ENCODE data around the gene KHDC1.
"Not testable (repeated sequence)": the region's sequence is repeated elsewhere in the genome, so short reads cannot be mapped to it uniquely, and the experiment has no call there.

The KHDC1 gene

DNA sequence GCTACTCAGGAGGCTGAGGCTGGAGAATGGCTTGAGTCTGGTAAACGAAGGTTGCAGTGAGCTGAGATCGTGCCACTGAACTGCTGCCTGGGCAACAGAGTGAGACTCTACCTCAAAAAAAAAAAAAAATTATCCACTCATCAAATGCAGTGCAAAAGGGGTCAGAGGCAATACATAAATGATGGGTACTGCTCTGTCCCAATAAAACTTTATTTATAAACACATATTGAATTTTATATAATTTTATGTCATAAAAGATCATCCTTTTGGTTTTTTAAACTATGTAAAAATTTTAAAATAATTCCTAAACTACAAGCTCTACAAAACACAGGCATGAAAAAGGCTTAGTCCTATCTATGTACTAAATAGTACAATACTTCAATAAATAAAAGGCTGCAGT lies 10.3 kb downstream of the KHDC1 start:
- no peak overlapping the region for H3K9ac ChIP-seq
- no peaks in the 10 kb centered on the region for H4K20me1 ChIP-seq
- H3K36me3 ChIP-seq: no peaks in the 10 kb centered on the region
- TF ChIP-seq Cebpa-rat (IDR thresholded peaks at IDR 0.05): no peak
- no peak overlapping the region for H3K4me3 ChIP-seq
- H3K9me3 ChIP-seq: no peaks in the 10 kb centered on the region
- H3K4me2 ChIP-seq: no peak overlapping the region
- H3K27me3 ChIP-seq: no peaks in the 10 kb centered on the region
- no peak overlapping the region for H3K27ac ChIP-seq
- no peaks in the 10 kb centered on the region for H3K4me1 ChIP-seq

DNA sequence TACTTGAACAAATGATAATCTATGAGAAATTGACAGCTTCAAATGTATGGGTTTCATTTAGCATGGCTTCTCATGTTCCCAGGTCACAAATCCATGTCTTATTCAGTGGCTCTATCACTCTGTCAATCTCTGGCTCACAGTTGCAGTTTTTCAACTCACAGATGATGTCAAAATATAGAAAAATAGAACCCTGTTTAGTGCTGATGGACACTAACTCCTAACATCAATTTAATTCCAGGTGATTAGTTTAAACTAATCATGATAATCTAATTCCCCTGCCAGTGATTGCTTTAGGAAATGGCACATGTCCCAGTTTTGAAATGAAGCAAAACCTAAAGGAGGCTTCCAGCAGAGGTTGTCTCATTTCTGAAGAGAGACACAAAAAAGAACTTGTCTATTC lies 13.0 kb downstream of the KHDC1 start:
- H3K27me3 ChIP-seq: no peaks in the 10 kb centered on the region
- H3K4me2 ChIP-seq: no peak overlapping the region
- no peak overlapping the region for H3K9ac ChIP-seq
- H3K27ac ChIP-seq: no peak overlapping the region
- no peak for TF ChIP-seq Cebpa-rat (IDR thresholded peaks at IDR 0.05)
- H3K36me3 ChIP-seq: no peaks in the 10 kb centered on the region
- H3K9me3 ChIP-seq: no peaks in the 10 kb centered on the region
- no peaks in the 10 kb centered on the region for H4K20me1 ChIP-seq
- H3K4me1 ChIP-seq: no peaks in the 10 kb centered on the region
- no peak overlapping the region for H3K4me3 ChIP-seq

- H3K27ac ChIP-seq: no peak overlapping the region
- no peaks in the 10 kb centered on the region for H3K27me3 ChIP-seq
- H3K9me3 ChIP-seq: no peaks in the 10 kb centered on the region
- no peak for TF ChIP-seq Cebpa-rat (IDR thresholded peaks at IDR 0.05)
- no peaks in the 10 kb centered on the region for H4K20me1 ChIP-seq
- no peak overlapping the region for H3K9ac ChIP-seq
- no peaks in the 10 kb centered on the region for H3K4me1 ChIP-seq
- no peak overlapping the region for H3K4me3 ChIP-seq
- no peaks in the 10 kb centered on the region for H3K36me3 ChIP-seq
- H3K4me2 ChIP-seq: no peak overlapping the region
Measured at GRCh38 chr6:73248192-73248903, 14.6 kb downstream of the KHDC1 start.

GRCh38 chr6:73242001-73242400 lies 21.0 kb downstream of the KHDC1 start:
- no peaks in the 10 kb centered on the region for H3K36me3 ChIP-seq
- H3K27ac ChIP-seq: no peak overlapping the region
- H3K9ac ChIP-seq: no peak overlapping the region
- TF ChIP-seq Cebpa-rat (IDR thresholded peaks at IDR 0.05): no peak
- H3K9me3 ChIP-seq: no peaks in the 10 kb centered on the region
- H3K27me3 ChIP-seq: no peaks in the 10 kb centered on the region
- no peak overlapping the region for H3K4me3 ChIP-seq
- no peak overlapping the region for H3K4me2 ChIP-seq
- H3K4me1 ChIP-seq: no peaks in the 10 kb centered on the region
- H4K20me1 ChIP-seq: no peaks in the 10 kb centered on the region

DNA sequence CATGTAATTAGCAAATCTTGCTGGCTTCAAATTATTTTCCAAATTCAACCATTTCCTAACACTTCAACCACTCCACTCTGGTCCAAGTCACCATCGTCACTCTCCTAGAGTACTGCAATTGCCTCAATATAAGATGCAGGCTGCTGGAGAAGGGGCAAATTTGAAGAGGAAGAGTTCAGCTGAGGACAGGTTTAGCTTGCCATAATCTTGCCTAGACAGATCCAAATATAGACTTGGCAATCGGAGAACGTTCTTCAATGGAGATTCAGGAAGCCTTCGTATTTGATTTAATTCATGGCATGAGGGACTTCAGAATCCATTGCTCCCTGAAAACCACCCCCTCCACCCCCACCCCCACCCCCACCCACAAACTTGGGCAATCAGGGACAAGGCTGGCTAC lies 22.3 kb downstream of the KHDC1 start:
- TF ChIP-seq Cebpa-rat (IDR thresholded peaks at IDR 0.05): no peak
- no peaks in the 10 kb centered on the region for H3K4me1 ChIP-seq
- no peak overlapping the region for H3K4me3 ChIP-seq
- H3K36me3 ChIP-seq: no peaks in the 10 kb centered on the region
- H3K27ac ChIP-seq: no peak overlapping the region
- H4K20me1 ChIP-seq: no peaks in the 10 kb centered on the region
- H3K9ac ChIP-seq: no peak overlapping the region
- H3K9me3 ChIP-seq: no peaks in the 10 kb centered on the region
- H3K27me3 ChIP-seq: no peaks in the 10 kb centered on the region
- no peak overlapping the region for H3K4me2 ChIP-seq

DNA sequence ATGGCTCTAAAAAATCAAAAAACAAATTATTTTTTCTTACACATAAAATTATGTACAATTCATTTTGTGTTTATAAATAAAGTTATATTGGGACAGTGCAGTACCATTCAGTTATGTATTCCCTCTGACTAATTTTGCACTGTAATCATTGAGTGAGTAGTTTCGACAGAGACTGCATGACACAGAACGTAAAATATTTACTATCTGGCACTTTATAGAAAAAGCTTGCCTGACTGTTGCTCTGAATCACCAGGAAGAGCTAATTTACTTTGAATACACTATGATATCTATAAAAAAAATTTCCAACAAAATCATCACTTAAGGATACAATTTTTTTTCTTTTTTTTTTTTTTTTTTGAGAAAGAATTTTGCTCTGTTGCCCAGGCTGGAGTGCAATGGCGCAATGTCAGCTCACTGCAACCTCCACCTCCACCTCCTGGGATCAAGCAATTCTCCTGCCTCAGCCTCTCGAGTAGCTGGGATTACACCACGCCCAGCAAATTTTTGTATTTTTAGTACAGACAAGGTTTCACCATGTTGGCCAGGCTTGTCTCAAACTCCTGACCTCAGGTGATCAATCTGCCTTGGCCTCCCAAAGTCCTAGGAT lies 26.7 kb downstream of the KHDC1 start:
- Histone ChIP-seq H3K36me3 (no peaks in the 10 kb centered on the region), H3K27me3 (no peaks in the 10 kb centered on the region), H4K20me1 (no peaks in the 10 kb centered on the region), H3K9ac (no peak overlapping the region), H3K4me1 (no peaks in the 10 kb centered on the region), H3K9me3 (no peaks in the 10 kb centered on the region), H3K27ac (no peak overlapping the region), H3K4me3 (no peak overlapping the region), H3K4me2 (no peak overlapping the region)
- TF ChIP-seq Cebpa-rat (IDR thresholded peaks at IDR 0.05): no peak

DNA sequence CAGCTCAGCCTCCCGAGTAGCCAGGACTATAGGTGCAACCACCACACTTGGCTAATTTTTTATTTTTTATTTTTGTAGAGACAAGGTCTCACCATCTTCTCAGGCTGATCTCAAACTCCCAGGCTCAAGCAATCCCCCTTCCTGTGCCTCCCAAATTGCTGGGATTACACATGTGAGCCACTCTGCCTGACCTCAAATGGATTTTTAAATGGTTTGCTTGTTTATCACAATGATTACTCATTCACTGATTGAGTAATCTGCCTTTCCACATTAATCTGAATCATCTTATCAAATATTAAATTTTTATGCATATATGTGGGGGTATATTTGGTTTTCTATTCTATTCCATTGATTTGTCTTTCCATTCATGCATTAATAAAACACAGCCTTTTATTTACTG lies 28.3 kb downstream of the KHDC1 start:
- no peak overlapping the region for H3K4me3 ChIP-seq

GRCh38 chr6:73233971-73234370 lies 29.0 kb downstream of the KHDC1 start:
- not testable (repeated sequence) for H3K4me3 ChIP-seq, H3K4me1 ChIP-seq, H3K27ac ChIP-seq, H3K27me3 ChIP-seq, H3K36me3 ChIP-seq, H3K4me2 ChIP-seq, H3K9ac ChIP-seq, H4K20me1 ChIP-seq, H3K9me3 ChIP-seq

More for the DNA sequence above, 28.3 kb downstream of the KHDC1 start:
- H3K27ac ChIP-seq: no peak overlapping the region
- H3K27me3 ChIP-seq: no peaks in the 10 kb centered on the region
- H3K9ac ChIP-seq: no peak overlapping the region
- no peaks in the 10 kb centered on the region for H3K36me3 ChIP-seq
- H3K9me3 ChIP-seq: no peaks in the 10 kb centered on the region
- no peaks in the 10 kb centered on the region for H4K20me1 ChIP-seq
- no peak overlapping the region for H3K4me2 ChIP-seq
- no peaks in the 10 kb centered on the region for H3K4me1 ChIP-seq
- TF ChIP-seq Cebpa-rat (IDR thresholded peaks at IDR 0.05): no peak

GRCh38 chr6:73233048-73233447 lies 29.9 kb downstream of the KHDC1 start:
- Histone ChIP-seq H3K4me2 (no peak overlapping the region), H4K20me1 (no peaks in the 10 kb centered on the region), H3K9ac (no peak overlapping the region), H3K27ac (no peak overlapping the region), H3K9me3 (no peaks in the 10 kb centered on the region), H3K36me3 (no peaks in the 10 kb centered on the region), H3K4me3 (no peak overlapping the region), H3K27me3 (no peaks in the 10 kb centered on the region), H3K4me1 (no peaks in the 10 kb centered on the region)
- TF ChIP-seq Cebpa-rat (IDR thresholded peaks at IDR 0.05): no peak

- H3K4me2 ChIP-seq: no peak overlapping the region
- no peak overlapping the region for H3K4me3 ChIP-seq
- no peak overlapping the region for H3K27ac ChIP-seq
- H4K20me1 ChIP-seq: no peaks in the 10 kb centered on the region
- H3K9me3 ChIP-seq: no peaks in the 10 kb centered on the region
- H3K27me3 ChIP-seq: no peaks in the 10 kb centered on the region
- TF ChIP-seq Cebpa-rat (IDR thresholded peaks at IDR 0.05): no peak
- no peak overlapping the region for H3K9ac ChIP-seq
- H3K36me3 ChIP-seq: no peaks in the 10 kb centered on the region
- H3K4me1 ChIP-seq: no peaks in the 10 kb centered on the region
Measured at GRCh38 chr6:73231986-73232391, 31.0 kb downstream of the KHDC1 start.
